HG03460 (cell line): ENCODE data around the gene LRP11.
A peak's percentile ranks its signal among the peaks of the same experiment; 100 is the strongest.
"Not testable (repeated sequence)": the region's sequence is repeated elsewhere in the genome, so short reads cannot be mapped to it uniquely, and the experiment has no call there.

Experiments used
- ATAC-seq: cut with Tn5 transposase; IDR thresholded peaks from one replicate; pipeline ENCODE4 v1.9.1; 2021; ENCODE audit not compliant: unreplicated experiment

The LRP11 gene, protein sequence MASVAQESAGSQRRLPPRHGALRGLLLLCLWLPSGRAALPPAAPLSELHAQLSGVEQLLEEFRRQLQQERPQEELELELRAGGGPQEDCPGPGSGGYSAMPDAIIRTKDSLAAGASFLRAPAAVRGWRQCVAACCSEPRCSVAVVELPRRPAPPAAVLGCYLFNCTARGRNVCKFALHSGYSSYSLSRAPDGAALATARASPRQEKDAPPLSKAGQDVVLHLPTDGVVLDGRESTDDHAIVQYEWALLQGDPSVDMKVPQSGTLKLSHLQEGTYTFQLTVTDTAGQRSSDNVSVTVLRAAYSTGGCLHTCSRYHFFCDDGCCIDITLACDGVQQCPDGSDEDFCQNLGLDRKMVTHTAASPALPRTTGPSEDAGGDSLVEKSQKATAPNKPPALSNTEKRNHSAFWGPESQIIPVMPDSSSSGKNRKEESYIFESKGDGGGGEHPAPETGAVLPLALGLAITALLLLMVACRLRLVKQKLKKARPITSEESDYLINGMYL

DNA sequence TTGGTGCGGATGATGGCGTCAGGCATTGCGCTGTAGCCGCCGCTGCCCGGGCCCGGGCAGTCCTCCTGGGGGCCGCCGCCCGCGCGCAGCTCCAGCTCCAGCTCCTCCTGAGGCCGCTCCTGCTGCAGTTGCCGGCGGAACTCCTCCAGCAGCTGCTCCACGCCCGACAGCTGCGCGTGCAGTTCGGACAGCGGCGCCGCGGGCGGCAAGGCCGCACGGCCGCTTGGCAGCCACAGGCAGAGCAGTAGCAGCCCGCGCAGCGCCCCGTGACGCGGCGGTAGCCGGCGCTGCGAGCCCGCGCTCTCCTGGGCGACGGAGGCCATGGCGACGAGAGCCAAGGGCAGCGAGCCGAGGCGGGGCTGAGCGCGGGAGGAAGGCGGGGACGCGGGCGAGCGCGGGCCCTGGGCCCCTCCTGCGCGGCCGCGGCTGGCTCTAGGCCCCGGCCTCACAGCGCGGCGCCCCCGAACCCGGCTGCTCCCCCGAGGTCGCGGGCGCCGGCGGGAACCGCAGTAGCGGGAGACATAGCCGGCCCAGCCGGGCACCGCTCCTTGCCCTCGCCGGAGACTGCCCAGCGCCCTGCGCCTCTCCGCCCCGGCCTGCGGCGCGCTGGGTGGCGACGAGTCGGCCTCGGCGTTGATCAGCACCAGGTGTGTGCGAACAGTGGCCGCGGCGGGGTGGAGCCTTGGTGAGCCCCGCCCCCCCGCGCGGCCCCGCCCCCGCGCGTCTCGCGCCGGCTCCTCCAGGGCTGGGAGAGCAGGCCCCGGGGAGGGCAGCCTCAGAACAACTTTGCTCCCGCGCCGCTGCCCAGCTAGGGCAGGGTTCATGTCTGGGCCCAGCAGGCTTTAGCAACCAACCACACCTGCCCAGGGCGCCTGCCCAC lies at the start of gene LRP11:
Gene LRP11, minus strand, starts transcription at position 662 of the 880 bp plus-strand sequence. Its CDS starts 339 bp downstream, at position 323.
- ATAC-seq: peak; percentile 82

DNA sequence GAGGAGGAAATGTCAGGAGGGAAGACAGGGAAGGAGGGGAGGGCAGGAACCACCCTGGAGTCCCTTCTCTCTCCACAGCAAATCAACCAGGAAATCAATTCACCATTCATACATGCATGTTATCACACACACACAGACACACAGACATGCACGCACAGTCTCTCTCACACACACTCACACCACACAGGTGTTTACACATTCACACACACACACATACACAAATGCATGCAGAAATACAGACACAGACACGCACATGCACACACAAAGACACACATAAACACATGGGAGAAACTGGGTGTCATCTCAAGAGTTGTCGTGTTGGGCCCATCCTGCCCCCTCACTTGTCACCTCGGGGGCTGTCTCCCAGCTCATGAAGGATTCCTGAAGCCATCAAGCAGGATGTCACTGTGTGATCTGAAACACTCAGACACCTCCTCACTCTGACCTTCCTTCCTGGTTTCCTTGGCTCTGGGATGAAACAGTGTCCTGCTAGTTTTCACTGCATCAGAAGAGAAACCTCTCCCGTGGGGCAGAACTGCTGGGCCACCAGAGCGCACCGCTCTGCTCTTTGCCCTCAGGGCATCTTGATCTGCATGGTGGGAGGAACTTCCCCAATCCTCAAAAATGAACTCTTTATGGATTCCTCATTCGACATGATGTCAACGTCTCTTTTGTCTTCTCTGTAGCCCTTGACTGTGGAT lies 49.5 kb upstream of the LRP11 start:
- ATAC-seq: no peak

DNA sequence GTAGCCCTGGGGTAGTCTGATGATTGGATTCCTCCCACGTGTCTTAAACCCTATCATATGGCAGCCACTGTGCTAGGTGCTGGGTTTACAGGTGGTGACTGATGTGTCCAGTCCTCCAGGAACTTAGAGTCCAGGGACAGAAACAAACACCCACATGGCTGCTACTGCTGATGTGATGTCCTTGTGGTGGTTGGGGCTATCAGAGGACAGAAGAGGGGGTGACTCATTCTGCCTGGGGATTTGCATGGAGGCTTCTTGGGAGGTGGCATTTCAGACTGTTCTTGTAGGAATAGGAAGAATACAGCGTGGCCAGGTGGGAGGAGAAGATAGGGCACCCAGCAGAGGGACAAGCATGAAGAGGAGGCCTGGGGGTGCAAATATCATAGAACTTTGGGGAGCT lies 48.9 kb upstream of the LRP11 start:
- no peak for ATAC-seq

DNA sequence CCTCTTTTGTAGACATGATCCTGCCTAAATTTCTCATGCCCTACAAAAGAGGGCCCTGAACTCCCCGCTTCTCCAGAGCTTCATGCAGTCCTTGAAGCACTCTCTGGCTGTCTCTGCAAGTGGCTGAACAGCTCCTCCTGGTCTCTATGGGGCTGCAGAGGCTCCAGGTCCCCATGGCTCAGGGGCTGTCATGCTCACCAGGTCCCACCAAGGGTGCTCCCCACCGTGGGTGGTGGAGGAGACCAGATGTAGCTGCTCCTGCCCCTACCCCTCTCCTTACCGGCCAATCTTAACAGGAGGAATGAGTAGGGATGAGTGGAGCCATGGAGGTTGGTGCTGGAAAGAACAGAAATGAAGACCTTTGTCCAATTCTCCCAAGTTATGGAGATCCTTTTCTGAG lies 48.5 kb upstream of the LRP11 start:
- not testable (repeated sequence) for ATAC-seq

DNA sequence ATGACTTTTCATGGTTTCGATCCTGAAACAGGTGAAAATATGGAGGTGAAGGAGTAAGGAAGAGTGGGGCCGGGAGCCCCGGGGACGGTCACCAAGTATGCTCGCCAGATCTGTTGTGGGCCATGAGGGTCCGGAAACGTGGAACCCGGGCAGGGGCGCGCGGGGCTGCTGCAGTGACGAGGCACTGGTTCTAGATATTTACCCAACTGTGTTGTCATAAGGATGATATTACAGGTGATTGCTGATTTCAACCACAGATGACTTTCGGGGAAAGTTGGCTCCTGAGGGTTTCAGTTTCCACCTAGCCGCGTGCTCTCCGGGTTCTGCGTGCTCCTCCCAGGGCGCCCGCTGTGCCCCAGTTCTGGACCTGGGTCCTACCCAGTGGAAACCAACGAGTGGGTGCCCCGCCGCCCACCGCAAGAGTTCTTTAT lies 46.6 kb upstream of the LRP11 start:
- no peak for ATAC-seq

DNA sequence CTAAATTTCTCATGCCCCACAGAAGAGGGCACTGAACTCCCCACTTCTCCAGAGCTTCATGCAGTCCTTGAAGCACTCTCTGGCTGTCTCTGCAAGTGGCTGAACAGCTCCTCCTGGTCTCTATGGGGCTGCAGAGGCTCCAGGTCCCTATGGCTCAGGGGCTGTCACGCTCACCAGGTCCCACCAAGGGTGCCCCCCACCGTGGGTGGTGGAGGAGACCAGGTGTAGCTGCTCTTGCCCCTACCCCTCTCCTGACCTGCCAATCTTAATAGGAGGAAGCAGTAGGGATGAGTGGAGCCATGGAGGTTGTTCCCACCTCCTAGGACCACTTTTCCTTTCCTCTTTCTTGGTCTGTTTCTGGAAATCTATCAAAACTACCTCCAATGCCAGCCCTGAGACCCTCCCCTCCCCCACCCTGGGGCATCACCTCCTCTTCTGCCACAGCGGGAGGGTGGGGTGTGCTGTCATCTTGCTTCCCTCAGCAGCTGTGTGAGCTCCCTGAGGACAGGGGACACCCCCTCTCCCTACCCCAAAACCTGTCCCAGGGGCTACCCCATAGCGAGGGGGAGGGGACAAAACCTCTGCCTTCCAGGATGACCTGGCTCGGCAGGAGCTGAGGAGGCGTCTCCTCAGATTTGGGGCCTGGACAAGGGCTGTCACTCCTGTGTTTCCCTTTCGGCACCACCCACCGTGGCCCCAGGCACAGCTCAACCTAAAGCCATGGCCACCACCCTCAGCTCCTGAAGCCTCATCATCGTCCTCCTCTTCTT lies 45.7 kb upstream of the LRP11 start:
- ATAC-seq: no peak

DNA sequence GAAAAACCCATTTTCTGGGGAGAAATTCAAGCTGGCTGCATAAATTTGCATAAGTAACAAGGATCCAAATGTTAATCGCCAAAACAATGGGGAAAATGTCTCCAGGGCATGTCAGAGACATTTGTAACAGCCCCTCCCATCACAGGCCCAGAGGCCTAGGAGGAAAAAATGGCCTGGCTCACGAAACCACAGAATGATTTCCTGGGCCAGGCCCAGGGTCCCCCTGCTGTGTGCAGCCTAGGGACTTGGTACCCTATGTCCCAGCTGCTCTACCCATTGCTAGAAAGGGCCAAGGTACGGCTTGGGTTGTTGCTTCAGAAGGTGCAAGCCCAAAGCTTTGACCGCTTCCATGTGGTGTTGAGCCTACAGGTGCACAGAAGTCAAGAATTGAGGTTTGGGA lies 44.3 kb upstream of the LRP11 start:
- ATAC-seq: not testable (repeated sequence)

DNA sequence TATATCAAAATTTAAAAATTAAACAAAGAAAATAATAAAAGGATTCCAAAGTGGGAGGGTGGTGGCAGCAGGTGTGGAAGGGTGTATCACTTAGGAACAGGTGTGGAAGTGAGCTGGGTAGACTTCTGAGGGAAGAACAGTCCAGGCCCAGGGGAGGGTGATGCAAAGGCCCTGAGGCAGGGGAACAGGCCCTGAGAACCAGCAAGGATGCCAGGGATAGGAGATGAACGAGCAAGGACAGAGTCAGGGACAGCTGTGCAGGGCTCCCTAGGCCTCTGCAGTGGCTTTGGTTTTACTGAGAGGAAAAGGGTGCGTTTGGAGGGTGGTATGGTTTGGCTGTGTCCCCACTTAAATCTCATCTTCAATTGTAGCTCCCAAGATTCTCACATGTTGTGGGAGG lies 43.2 kb upstream of the LRP11 start:
- no peak for ATAC-seq

DNA sequence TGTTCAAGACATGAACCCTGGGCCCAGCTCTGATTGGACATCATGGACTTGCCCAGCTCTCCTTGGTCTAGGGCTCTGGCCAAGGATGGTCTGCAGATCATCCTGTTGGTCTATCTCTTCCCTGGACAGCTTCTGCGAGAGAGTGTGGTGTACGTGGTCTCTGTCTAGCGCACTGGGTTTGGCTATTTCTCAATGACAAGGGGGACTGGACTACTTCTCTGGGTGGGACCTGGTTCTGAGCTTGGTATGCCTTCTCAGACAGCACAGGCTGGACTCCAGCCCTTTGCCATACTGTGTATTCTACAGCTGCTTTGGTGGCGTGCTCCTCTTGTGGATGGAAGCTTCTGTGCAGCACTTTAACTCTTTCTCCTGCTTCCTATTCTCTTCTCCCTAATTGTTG lies 42.2 kb upstream of the LRP11 start:
- ATAC-seq: no peak

DNA sequence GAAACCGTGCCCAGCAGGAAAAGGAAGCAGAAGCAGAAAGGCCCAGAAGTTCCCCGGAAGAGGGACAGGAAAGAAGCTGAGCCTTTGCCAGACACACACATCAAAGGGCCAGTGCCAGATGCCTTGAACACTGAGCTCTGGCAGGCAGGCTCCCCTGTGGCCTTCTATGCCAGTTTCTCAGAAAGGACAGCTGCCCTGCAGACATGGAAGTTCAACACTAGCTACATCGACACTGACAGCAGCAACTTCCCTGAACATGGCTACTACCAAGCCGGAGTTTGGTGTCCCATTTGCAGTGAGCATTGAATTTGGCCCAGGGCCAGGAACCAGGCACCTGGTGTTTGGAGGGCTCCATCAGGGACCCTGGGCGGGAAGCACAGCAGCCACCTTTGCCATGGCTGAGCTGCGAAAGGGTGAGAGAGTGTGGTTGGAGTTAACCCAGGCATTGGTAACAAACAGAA lies 41.8 kb upstream of the LRP11 start:
- ATAC-seq: no peak

DNA sequence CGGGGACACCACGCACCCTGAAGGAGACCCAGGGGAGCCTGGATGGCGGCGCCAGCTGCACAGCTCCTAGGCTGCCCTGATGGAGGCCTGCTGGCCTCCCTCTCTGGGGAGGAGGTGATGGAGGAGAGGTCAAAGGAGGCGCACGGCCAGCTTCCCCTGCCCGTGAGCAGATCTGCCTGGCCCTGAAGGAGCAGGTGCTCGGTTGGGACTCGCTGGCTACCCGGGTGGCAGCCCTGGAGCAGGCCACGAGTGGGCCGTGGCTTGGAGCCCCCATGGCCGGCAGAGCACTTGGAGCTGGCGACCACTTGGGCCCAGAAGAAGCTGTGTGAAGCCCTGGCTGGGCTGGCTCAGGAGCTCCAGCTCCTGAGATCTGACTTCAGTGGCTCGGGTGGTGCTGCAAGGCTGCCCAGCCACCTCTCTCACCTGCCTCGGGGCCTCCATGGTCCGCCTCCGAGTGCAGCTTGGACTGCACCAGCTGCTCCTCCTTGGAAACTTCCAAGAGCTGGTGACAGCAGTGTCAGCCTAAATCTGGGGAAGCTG lies 41.3 kb upstream of the LRP11 start:
- no peak for ATAC-seq

DNA sequence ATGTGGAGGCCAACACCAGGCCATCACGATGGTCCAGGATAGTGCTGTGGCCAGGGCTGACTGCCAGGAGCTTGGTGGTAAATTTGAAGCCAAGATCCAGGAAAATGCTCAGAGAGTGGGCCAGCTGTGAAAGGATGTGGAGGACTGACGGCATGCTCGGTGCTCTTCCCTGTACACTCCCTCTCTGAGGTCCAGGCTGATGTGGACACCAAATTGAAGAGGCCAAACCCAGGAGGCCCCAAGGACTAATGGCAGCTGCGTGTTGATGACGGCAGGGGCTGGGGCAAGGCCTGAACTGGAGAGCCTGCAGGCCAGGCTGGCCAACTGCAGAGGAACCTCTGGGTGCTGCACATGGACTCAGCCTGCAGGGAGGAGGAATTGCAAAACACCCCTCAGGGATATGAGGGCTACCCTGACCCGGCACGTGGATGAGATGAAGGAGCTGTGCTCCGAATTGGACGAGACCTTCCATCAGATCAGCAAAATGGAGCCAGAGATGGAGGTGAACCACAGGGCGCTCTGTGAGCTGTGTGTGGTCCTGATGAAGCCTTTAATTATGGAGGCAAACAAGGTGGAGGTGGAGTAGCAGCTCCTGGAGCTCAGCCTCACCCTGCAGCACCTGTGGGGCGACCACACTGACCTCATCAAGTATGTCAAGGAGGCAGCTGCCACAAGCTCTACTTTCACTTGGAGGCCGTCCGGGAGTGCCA lies 40.7 kb upstream of the LRP11 start:
- ATAC-seq: no peak

DNA sequence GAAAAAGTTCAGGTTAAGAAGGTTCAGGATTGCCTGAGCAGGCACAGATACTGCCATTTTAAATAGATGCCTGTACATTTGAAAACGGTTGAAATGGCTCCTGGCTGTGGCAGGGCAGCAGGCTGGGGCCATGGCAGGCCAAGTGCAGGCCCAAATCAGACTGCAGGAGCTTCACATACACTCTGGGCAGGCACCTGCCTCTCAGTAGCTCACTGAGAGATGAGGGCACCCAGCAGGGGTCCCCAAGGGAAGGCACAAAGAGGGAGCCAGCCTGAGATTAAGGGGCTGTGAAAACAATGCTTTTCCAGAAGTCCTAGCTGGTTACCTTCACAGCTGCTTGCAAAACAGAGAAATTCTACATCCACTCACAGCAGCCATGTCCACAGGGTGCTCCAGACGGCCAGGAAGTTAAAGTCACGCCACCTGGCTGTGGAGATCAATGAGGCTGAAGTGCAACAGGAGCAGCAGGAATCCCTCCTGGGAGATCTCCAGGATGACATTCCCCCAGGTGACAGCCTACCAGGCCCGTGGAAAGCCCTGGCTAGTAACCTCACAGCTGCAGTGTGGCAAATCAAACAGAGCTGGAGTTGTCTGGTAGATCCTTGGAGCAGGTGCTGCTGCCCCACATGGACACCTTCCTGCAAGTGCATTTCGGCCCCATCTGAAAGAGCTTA lies 39.9 kb upstream of the LRP11 start:
- no peak for ATAC-seq

DNA sequence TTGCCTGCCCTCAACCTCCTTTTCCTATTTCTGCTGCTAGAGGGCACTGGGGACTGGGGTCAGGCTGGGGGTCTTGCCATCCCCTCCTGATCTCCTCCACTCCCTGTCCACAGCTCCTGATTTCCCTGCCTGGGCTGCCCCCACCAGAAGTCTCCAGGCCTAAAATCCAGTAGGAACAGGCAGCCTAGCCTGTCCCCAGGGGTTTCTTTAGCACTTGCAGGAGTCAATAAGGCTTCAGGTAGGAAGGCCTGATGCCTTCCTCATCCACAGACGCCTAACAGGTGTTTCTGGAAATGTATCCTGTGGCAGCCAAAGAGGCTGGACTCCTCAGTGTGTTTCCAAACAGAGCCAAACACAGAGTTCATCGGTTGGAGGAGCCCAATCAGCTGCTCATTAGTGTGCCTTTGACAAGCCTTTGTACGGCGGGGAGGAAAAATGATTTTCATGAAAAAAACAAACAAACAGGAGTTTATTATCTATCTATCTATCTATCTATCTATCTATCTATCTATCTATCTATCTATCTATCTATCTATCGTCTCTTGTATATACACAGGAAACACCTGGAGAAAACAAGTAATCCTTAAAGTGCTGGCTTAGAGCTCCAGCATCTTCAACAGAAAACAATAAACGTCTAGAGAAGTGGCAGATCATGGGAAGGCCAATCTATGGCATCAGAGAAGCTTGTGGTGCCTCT lies 37.4 kb upstream of the LRP11 start:
- no peak for ATAC-seq

DNA sequence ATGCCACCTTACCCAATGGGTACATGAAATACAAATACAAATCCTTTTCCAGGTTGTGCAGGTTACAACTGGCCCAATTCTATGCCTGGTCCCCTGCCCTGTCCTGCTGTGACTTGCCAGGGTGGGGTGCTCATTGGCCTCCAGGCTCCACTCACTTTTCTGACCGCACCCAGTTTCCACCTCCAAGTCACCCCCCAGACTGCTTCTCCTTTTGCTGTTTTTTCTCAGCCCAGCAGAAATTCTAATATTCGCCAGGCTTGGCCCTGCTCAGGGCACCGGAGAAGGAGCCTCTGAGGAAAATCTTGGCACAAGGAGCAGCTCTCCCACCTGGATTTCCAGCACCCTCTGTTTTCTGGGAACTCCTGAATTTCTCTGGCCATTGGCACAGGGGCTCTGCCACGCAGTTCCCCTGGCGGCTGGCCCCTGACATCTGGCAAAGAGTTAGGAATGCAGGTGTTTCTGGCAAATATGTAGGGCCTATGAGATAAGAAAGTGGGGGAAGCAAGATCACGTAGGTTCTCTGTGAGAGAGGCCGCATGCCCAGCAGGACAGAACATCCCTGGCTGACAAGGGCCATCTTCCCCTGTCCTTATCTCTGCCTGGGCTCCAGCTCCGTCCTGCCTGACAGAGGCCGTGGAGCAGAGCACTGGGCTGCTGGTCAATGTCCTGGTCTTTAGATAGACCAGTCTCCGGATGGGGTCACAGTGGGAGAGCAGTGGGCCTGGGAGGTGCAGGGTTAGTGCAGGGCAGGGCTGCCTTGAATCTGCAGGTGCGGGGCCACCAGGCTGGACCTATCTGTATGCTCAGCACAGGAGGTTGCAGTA lies 36.7 kb upstream of the LRP11 start:
- ATAC-seq: no peak

DNA sequence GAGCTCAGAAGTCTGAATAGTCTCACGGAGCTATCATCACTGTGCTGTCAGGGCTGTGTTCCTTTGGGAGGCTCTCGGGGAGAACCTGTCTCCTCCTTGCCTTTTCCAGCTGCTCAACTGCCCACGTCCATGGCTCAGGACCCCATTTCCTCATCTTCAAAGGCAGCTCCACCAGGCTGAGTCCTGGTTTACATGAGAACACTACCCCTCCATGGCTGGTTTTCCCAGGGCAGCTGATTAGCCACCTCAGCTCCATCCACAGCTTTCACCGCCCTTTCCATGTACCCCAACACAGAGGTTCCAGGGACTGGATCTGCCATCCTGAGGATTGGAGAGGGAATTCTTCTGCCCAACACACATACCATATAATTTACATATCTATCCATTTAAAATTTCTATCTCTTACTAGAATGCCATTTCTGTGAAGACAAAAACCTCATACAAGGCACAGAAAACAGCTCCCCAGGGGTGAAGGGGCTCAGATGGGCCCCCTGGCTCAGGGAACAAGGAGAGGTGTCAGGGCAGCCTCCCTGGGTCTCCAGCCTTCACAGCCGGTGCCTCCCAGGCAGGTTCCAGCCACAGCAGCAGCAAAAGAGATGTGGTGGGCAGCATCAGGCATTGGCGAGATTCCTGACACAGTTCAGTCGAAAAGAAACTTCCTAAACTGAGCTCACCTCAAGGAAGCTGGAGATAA lies 35.9 kb upstream of the LRP11 start:
- no peak for ATAC-seq

DNA sequence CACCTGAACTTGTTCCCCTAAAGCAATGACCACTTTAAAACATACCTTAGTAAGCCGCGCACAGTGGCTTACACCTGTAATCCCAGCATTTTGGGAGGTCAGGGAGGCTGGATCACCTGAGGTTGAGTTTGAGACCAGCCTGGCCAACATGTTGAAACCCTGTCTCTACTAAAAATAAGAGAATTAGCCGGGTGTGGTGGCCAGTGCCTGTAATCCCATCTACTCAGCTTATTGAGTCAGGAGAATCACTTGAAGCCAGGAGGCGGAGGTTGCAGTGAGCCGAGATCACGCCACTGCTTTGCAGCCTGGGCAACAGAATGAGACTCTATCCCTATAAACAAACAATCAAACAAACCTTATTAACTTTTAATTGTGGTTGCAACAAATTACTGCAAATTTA lies 35.3 kb upstream of the LRP11 start:
- no peak for ATAC-seq
